ENCODE measurements around the gene TUBA4B.

TUBA4B gene

GRCh38 chr2:219210886-219211362 is 42.1 kb upstream of the TUBA4B start:
- Histone ChIP-seq H3K27me3 (ENCODE audit: insufficient read depth, poor library complexity, severe bottlenecking) (no peaks in the 10 kb centered on the region), H3K4me3 (replicated peaks; ENCODE audit: insufficient read depth, low read length) (no peak overlapping the region), H3K27ac (replicated peaks) (no peak overlapping the region)
- TF ChIP-seq GABPA (IDR thresholded peaks at IDR 0.05; ENCODE audit: low read depth): no peak
- no peak for DNase-seq (ENCODE audit: low read depth in 1 of 2, low spot score in 1 of 2)

GRCh38 chr2:219213026-219213415 is 40.0 kb upstream of the TUBA4B start:
- H3K4me3 ChIP-seq (replicated peaks; ENCODE audit: insufficient read depth, low read length): no peak overlapping the region
- no peak for DNase-seq (ENCODE audit: low read depth in 1 of 2, low spot score in 1 of 2)
- H3K27me3 ChIP-seq (ENCODE audit: insufficient read depth, poor library complexity, severe bottlenecking): no peaks in the 10 kb centered on the region
- TF ChIP-seq CTCF (IDR thresholded peaks at IDR 0.05; ENCODE audit: insufficient read depth, low read length) (no peak), REST (IDR thresholded peaks at IDR 0.05; ENCODE audit: insufficient replicate concordance, low read depth) (no peak)
- H3K27ac ChIP-seq (replicated peaks): no peak overlapping the region

- DNase-seq (ENCODE audit: low read depth in 1 of 2, low spot score in 1 of 2): no peak
- peaks cover 2% of the 10 kb centered on the region for H3K27me3 ChIP-seq (ENCODE audit: insufficient read depth, poor library complexity, severe bottlenecking)
- H3K4me3 ChIP-seq (replicated peaks; ENCODE audit: insufficient read depth, low read length): no peak overlapping the region
- TF ChIP-seq SPI1 (IDR thresholded peaks at IDR 0.05; ENCODE audit: borderline replicate concordance, low read depth) (no peak), CTCF (IDR thresholded peaks at IDR 0.05; ENCODE audit: insufficient read depth, low read length) (no peak), REST (IDR thresholded peaks at IDR 0.05; ENCODE audit: insufficient replicate concordance, low read depth) (no peak), POLR2AphosphoS5 (IDR thresholded peaks at IDR 0.05; ENCODE audit: low read depth) (no peak), GABPA (IDR thresholded peaks at IDR 0.05; ENCODE audit: low read depth) (no peak)
- H3K27ac ChIP-seq (replicated peaks): no peak overlapping the region
These were observed 39.5 kb upstream of the TUBA4B start for GRCh38 chr2:219213486-219214071.

- DNase-seq (ENCODE audit: low read depth in 1 of 2, low spot score in 1 of 2): no peak
- TF ChIP-seq GABPA (IDR thresholded peaks at IDR 0.05; ENCODE audit: low read depth) (no peak), SPI1 (IDR thresholded peaks at IDR 0.05; ENCODE audit: borderline replicate concordance, low read depth) (no peak), POLR2AphosphoS5 (IDR thresholded peaks at IDR 0.05; ENCODE audit: low read depth) (no peak), REST (IDR thresholded peaks at IDR 0.05; ENCODE audit: insufficient replicate concordance, low read depth) (no peak), CTCF (IDR thresholded peaks at IDR 0.05; ENCODE audit: insufficient read depth, low read length) (no peak)
- no peak overlapping the region for H3K4me3 ChIP-seq (replicated peaks; ENCODE audit: insufficient read depth, low read length)
- H3K27ac ChIP-seq (replicated peaks): no peak overlapping the region
- peaks cover 2% of the 10 kb centered on the region for H3K27me3 ChIP-seq (ENCODE audit: insufficient read depth, poor library complexity, severe bottlenecking)
These were observed 38.9 kb upstream of the TUBA4B start for GRCh38 chr2:219214141-219214540.
